Esophagus muscularis mucosa (tissue), 4 donors: Measurements from ENCODE around the gene RAB10. TPM values are rescaled to one million over a fixed set of nuclear protein-coding genes. Genes with fewer than 3 reads are reported as not detected.
"Not testable (repeated sequence)": the region's sequence is repeated elsewhere in the genome, so short reads cannot be mapped to it uniquely, and the experiment has no call there.

ENCODE experiments used
- DNase-seq: peaks from one replicate; pipeline ENCODE4 v3.0.0-alpha.2; 2017; ENCODE audit errors: extremely low spot score
- H3K27ac ChIP-seq, 4 donors: fragments of 200-600 bp; sonication (generic); replicated peaks in 1 of 4; 1 replicate in 3 of 4; 2 replicates in 1 of 4; pipeline ENCODE4 v1.5.1; 2016 to 2019; ENCODE audit warnings: mild to moderate bottlenecking in 1 of 4
- H3K27me3 ChIP-seq, 4 donors: fragments of 200-600 bp; sonication (generic); one replicate each; pipeline versions ENCODE4 v1.5.1 to v1.6.0; 2016 to 2019
- H3K36me3 ChIP-seq, 4 donors: fragments of 200-600 bp; sonication (generic); one replicate each; pipeline ENCODE4 v1.5.1; 2016 to 2019
- H3K4me1 ChIP-seq, 4 donors: fragments of 200-600 bp; sonication (generic); one replicate each; pipeline ENCODE4 v1.5.1; 2016 to 2019
- H3K4me3 ChIP-seq, 4 donors: fragments of 200-600 bp; sonication (generic); 1 replicate in 2 of 4; 2 replicates in 2 of 4; pipeline ENCODE4 v1.5.1; 2016 to 2019; ENCODE audit warnings: mild to moderate bottlenecking in 4 of 4, moderate library complexity in 1 of 4
- H3K9me3 ChIP-seq, 4 donors: fragments of 200-600 bp; sonication (generic); 1 replicate in 3 of 4; 2 replicates in 1 of 4; pipeline ENCODE4 v1.5.1; 2016 to 2019
- EP300 ChIP-seq: sonication (generic); formaldehyde crosslinking; IDR thresholded peaks from one replicate; pipeline ENCODE4 v1.6.1; 2017; ENCODE audit warnings: antibody characterized with exemption
- POLR2A ChIP-seq: fragments of 450-650 bp; IDR thresholded peaks from one replicate; pipeline ENCODE4 v1.6.1; 2017; ENCODE audit warnings: antibody characterized with exemption, moderate library complexity, mild to moderate bottlenecking, low read depth
- POLR2AphosphoS5 ChIP-seq, 2 donors: sonication (generic); formaldehyde crosslinking; IDR thresholded peaks; one replicate each; pipeline ENCODE4 v1.6.1; 2017; ENCODE audit warnings: antibody characterized with exemption in 2 of 2
- WGBS: methylation state at CpG from one replicate; pipeline ENCODE4 v1.1.5; 2018; 5-methylcytosine and 5-hydroxymethylcytosine counted together
- intact Hi-C: fragments of 100-400 bp; cut with DNase I; formaldehyde crosslinking; loops from one replicate; pipeline ENCODE4 v1.15.1; 2023
- total RNA-seq, 4 donors: library from RNA; depleted of rRNA; stranded (reverse); fragments of >200 nt; gene quantifications; one replicate each; pipeline versions ENCODE4 v1.1.0 to v1.2.1, GENCODE V29; 2016
- TF ChIP-seq, protein P1 (sequence below), 3 experiments: fragments of 200-600 bp in 2 of 3; fragments of 450-650 bp in 1 of 3; sonication (generic) in 2 of 3; IDR thresholded peaks; one replicate each; pipeline ENCODE4 v1.5.1; 2017 to 2019; ENCODE audit warnings: antibody characterized with exemption in 3 of 3, mild to moderate bottlenecking in 2 of 3, moderate library complexity in 1 of 3

Gene RAB10
- total RNA-seq, 4 donors from 2014 or later: 91.0 to 106 (median 98.1) TPM

DNA sequence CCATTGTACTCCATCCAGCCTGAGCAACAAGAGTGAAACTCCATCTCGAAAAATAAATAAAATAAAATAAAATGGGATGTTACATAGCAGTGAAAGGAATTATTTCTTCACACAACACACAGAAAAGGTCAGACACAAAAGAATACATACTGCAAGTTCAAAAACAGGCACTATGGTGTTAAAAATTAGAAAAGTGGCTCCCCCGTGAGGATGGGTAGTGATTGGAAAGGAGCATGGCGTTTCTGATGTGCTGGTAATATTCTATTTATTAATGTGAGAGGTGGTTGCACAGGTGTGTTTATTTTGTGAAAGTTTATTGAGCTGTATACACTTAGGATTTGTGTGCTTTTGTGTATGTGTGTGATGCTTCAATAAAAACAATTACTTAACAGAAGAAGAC lies 22.9 kb upstream of the RAB10 start:
- TF ChIP-seq EP300: no peak
- TF ChIP-seq POLR2A: no peak

DNA sequence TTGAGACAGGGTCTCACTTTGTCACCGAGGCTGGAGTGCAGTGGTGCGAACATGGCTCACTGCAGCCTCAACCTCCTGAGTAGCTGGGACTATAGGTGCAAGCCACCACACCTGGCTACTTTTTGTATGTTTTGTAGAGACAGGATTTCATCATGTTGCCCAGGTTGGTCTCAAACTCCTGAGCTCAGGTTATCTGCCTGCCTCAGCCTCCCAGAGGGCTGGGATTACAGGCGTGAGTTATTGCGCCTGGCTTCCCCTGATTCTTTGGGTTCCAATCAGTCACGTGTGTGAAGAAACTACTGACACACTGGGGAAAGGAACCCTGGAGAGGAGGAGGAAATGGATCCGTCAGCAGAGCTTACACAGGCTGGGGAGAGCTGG lies 22.3 kb upstream of the RAB10 start:
- no peak overlapping the region for H3K4me3 ChIP-seq
- intact Hi-C loops: no loop called here
- DNase-seq: no peak
- H3K36me3 ChIP-seq: no peaks in the 10 kb centered on the region
- H3K9me3 ChIP-seq: no peaks in the 10 kb centered on the region
- TF ChIP-seq POLR2AphosphoS5 (IDR thresholded peaks at IDR 0.05) (no peak), POLR2A (no peak), EP300 (no peak)
- TF ChIP-seq, protein P1, sequence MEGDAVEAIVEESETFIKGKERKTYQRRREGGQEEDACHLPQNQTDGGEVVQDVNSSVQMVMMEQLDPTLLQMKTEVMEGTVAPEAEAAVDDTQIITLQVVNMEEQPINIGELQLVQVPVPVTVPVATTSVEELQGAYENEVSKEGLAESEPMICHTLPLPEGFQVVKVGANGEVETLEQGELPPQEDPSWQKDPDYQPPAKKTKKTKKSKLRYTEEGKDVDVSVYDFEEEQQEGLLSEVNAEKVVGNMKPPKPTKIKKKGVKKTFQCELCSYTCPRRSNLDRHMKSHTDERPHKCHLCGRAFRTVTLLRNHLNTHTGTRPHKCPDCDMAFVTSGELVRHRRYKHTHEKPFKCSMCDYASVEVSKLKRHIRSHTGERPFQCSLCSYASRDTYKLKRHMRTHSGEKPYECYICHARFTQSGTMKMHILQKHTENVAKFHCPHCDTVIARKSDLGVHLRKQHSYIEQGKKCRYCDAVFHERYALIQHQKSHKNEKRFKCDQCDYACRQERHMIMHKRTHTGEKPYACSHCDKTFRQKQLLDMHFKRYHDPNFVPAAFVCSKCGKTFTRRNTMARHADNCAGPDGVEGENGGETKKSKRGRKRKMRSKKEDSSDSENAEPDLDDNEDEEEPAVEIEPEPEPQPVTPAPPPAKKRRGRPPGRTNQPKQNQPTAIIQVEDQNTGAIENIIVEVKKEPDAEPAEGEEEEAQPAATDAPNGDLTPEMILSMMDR (IDR thresholded peaks at IDR 0.05): no peak
- WGBS: 61% methylated on average over 6 of the region's 6 CpGs
- H3K4me1 ChIP-seq: peaks cover 0 to 6% (median 3%) of the 10 kb centered on the region in 4 donors
- H3K27ac ChIP-seq: no peak overlapping the region
- H3K27me3 ChIP-seq: no peaks in the 10 kb centered on the region

More for the DNA sequence above, 22.9 kb upstream of the RAB10 start:
- 82% methylated on average over 3 of the region's 3 CpGs for WGBS
- H3K27ac ChIP-seq: no peak overlapping the region
- intact Hi-C loops: no loop called here
- H3K36me3 ChIP-seq: no peaks in the 10 kb centered on the region
- no peak overlapping the region for H3K4me3 ChIP-seq
- no peak for DNase-seq
- peaks cover 0 to 6% (median 3%) of the 10 kb centered on the region in 4 donors for H3K4me1 ChIP-seq
- no peaks in the 10 kb centered on the region for H3K27me3 ChIP-seq
- H3K9me3 ChIP-seq: no peaks in the 10 kb centered on the region

DNA sequence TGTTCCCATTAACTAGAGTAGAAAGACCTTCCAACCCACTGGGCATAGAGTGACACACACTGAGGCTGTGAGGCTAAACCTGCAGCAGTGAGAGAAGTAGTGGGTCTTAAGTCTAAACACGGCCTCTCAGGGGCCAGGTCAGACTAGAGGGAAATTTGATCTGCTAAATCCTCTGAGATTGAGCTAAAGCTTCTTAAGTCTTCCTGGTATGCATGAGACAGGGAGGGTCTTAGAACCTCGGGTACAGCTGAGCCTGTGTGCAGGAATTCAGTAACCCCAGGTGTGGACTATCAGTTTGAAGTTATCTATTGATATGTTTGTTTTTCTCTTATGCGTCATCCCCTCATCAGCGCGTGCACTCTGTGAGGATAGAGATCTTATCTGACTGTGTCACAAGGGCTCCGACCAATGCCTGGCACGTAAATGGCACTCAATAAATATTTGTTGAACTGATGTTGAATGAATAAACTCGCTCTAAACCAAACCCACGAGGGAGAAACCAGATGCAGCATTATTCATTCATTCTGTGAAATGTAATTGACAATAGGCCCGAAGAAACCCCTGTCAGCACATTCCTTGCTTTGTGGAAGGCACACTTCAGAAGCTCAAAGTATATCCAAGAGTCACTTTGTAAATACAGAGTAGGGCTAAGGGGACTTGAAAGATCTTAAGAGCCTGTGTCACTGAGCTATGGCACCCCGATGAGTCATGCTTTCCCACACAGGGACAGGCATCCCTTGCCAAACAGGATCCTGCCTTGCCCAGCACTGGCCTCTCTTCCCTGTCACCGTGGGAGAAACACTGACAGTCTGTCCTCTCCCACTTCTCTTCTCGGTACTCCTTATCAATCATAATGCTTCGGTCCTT lies 21.7 kb upstream of the RAB10 start:
- DNase-seq: no peak
- TF ChIP-seq POLR2AphosphoS5 (IDR thresholded peaks at IDR 0.05) (no peak), EP300 (no peak), POLR2A (no peak)
- TF ChIP-seq, protein P1 (IDR thresholded peaks at IDR 0.05): no peak
- H3K36me3 ChIP-seq: no peaks in the 10 kb centered on the region
- intact Hi-C loops: no loop called here
- WGBS: 54% methylated on average over 14 of the region's 14 CpGs
- peaks cover 0 to 6% (median 3%) of the 10 kb centered on the region in 4 donors for H3K4me1 ChIP-seq
- H3K9me3 ChIP-seq: no peaks in the 10 kb centered on the region
- H3K4me3 ChIP-seq: no peak overlapping the region
- H3K27me3 ChIP-seq: no peaks in the 10 kb centered on the region
- H3K27ac ChIP-seq: no peak overlapping the region

DNA sequence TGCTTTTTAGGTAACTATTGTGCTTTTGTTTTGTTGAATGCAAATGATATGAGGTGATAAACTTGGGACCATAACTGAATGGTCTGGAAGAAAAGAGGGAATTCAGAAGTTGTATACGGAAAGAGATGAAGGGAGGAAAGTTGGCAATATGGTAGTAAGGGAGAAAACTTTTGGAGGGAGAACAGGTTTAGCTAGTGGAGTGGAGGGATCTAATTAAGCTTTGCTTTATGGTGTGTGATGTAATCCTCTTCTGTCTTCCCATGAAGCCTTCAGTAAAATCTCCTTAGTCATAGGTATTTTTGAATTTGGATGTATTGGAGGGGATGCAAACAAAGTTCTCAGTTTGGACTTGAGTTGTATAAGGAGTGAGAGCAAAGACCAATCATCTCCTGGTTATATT lies 20.2 kb upstream of the RAB10 start:
- H3K36me3 ChIP-seq: no peaks in the 10 kb centered on the region
- H3K27me3 ChIP-seq: no peaks in the 10 kb centered on the region
- no peak overlapping the region for H3K27ac ChIP-seq
- WGBS: 85% methylated on average over 1 of the region's 1 CpG
- TF ChIP-seq POLR2A (no peak), POLR2AphosphoS5 (IDR thresholded peaks at IDR 0.05) (no peak), EP300 (no peak)
- TF ChIP-seq, protein P1 (IDR thresholded peaks at IDR 0.05): no peak
- peaks cover 10 to 19% (median 16%) of the 10 kb centered on the region in 4 donors for H3K4me1 ChIP-seq
- no peak overlapping the region for H3K4me3 ChIP-seq
- no peaks in the 10 kb centered on the region for H3K9me3 ChIP-seq
- intact Hi-C loops: no loop called here
- DNase-seq: no peak

DNA sequence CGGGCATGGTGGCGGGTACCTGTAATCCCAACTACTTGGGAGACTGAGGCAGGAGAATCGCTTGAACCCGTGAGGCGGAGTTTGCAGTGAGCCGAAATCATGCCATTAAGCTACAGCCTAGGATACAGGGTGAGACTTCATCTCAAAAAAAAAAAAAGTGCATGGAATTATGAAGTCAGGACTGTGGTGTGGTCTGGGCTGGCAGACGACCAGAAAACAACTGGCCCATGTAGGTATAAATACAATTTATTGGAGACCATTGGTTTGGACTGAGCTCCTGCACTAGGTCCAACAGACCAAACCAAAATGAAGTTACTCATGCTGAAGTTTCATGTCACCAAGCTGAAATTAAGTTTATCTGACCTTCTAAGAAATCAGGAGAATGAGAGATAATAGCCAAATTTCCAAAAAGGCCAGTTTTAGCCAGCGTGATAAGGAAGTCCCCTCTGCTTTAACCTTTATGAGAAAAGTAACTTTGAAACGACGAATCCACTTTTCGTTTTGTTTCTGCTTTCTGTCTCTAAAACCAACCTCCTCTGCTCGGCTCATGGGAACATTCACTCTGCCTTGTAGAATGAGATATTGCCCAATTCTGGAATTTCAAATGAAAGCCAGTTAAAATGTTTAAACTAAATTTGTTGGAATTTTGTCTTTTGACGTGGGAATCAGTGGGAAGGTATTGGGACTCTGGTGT lies 17.7 kb upstream of the RAB10 start:
- TF ChIP-seq POLR2AphosphoS5 (IDR thresholded peaks at IDR 0.05): no peak
- TF ChIP-seq EP300: no peak
- intact Hi-C loops: no loop called here
- Histone ChIP-seq H3K27me3 (no peaks in the 10 kb centered on the region), H3K27ac (no peak overlapping the region), H3K4me1 (peaks cover 11 to 22% (median 17%) of the 10 kb centered on the region in 4 donors), H3K4me3 (no peak overlapping the region), H3K36me3 (no peaks in the 10 kb centered on the region), H3K9me3 (no peaks in the 10 kb centered on the region)
- 90% methylated on average over 13 of the region's 13 CpGs for WGBS
- DNase-seq: no peak

DNA sequence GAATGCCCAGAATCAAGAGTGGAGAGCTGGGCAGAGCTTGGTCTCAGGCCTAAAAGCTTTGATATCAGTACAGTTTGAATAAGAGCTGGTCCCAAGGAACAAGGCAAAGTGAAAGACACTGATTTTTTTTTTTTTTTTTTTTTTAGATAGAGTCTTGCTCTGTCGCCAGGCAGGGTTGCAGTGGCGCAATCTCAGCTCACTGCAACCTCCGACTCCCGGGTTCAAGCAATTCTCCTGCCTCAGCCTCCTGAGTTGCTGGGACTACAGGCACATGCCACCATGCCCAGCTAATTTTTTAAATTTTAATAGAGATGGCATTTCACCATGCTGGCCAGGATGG lies 17.2 kb upstream of the RAB10 start:
- WGBS: 83% methylated on average over 4 of the region's 4 CpGs
- peaks cover 11 to 22% (median 17%) of the 10 kb centered on the region in 4 donors for H3K4me1 ChIP-seq
- H3K4me3 ChIP-seq, H3K27ac ChIP-seq, H3K36me3 ChIP-seq, H3K27me3 ChIP-seq, DNase-seq, H3K9me3 ChIP-seq, intact Hi-C loops: not testable (repeated sequence)
